ENCODE measurements around the gene CAMKK2. TPM values are rescaled to one million over a fixed set of nuclear protein-coding genes. Genes with fewer than 3 reads are reported as not detected.

Gene CAMKK2
- total RNA-seq, 1 donor from 2014 or later = 38.2 TPM

- Mint-ChIP-seq H3K4me1 (peaks cover 9% of the 10 kb centered on the region), H3K27me3 (no peaks in the 10 kb centered on the region), H3K9me3 (no peaks in the 10 kb centered on the region), H3K27ac (no peak overlapping the region), H3K4me3 (no peak overlapping the region), H3K36me3 (ENCODE audit: low read depth) (peaks cover 11% of the 10 kb centered on the region)
- no peak for DNase-seq
- intact Hi-C loops (cut with micrococcal nuclease) = no loop called here
These were observed 108.3 kb downstream of the CAMKK2 start for GRCh38 chr12:121188227-121188626.

Other genes starting within 250 kb of the CAMKK2 start
- 6.2 and 7.0 TPM in 2 replicates for gene P2RX7, start 163.8 kb downstream of the CAMKK2 start, total RNA-seq
- gene P2RX4, start 86.6 kb downstream of the CAMKK2 start, total RNA-seq = 20.9 and 25.9 TPM in 2 replicates
- 151 and 154 TPM in 2 replicates for gene ANAPC5, start 55.7 kb upstream of the CAMKK2 start, total RNA-seq
- 79.5 and 84.1 TPM in 2 replicates for gene RNF34, start 103.4 kb upstream of the CAMKK2 start, total RNA-seq

Data from activated CD4-positive, alpha-beta T cell treated with anti-CD3 and anti-CD28 coated beads, Interleukin-2, amount 10 ng/mL, durations not matched to agents 24 days and 14 days (primary cell).